IPS DF 19.7 (cell line): Measurements from ENCODE around the gene FGL2.
A peak's percentile ranks its signal among the peaks of the same experiment; 100 is the strongest.
"Not testable (repeated sequence)": the region's sequence is repeated elsewhere in the genome, so short reads cannot be mapped to it uniquely, and the experiment has no call there.

Source experiments
- DNase-seq: peaks from one replicate; pipeline ENCODE4 v3.0.0-alpha.2; 2013; ENCODE audit warnings: low read depth, low spot score

Gene FGL2

DNA sequence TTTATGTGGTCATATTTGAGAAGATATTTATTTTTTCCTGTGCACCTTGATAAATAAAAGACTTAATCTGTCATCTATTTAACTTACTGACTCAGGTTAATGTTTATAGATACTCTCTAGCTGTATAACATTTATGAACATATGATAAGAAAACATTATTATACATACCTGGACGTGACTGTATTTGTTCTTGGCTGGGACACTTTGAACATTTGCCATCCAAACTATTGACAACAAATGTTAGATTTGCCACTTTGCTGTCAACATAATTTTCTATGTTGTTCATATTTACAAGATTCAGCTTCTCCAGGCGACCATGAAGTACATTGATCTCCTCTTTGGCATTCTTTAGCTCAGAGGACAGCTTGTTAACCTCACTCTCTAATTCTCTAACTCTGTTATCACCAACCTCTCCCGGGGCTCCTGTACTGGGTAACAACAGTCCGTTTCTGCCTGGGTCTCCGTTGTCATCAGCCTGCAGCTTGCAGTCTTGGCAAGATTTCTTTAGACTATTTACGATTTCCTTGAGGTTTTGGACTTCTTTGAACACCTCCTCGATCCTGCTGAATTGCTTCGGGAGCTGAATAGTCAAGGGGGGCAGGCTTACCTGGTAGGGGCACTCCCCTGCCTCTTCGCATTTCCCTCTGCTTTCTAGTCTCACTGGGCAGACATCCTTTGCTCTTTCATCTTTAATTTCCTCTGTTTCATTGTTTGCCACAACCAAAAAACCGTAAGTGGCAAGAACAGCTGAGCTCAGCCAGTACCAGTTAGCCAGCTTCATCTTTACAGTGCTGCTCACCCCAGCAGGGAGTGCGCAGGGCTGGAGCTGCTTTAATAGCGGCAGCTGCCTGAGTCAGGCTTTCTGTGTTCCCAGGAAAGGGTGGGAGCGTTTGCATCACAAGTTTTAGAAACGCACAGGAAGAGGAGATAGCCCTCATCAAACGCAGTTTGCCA is at the start of gene FGL2:
FGL2 (minus strand) TSS at position 807 of the 954 bp plus-strand sequence; CDS start at position 781, 26 bp downstream.
- DNase-seq = no peak

DNA sequence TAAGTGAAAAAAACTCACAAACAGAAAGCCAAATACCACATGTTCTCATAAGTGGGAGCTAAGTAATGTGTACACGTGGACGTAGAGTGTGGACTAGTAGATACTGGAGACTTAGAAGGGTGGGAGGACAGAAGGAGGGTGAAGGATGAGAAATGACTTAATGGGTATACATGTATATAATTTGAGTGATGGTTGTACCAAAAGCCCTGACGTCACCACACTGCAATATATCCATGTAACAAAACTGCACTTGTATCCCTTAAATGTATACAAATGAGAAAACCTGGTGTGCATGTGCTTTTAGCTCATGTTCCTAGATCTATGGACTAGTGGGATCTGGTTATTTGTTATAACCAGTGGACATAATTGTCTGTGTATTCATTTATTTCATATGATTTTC is 48.5 kb upstream of the FGL2 start:
- DNase-seq = no peak

GRCh38 chr7:77247206-77247850 is 47.7 kb upstream of the FGL2 start:
- DNase-seq = peak; percentile 42

GRCh38 chr7:77246026-77246640 is 46.5 kb upstream of the FGL2 start:
- DNase-seq = no peak

DNA sequence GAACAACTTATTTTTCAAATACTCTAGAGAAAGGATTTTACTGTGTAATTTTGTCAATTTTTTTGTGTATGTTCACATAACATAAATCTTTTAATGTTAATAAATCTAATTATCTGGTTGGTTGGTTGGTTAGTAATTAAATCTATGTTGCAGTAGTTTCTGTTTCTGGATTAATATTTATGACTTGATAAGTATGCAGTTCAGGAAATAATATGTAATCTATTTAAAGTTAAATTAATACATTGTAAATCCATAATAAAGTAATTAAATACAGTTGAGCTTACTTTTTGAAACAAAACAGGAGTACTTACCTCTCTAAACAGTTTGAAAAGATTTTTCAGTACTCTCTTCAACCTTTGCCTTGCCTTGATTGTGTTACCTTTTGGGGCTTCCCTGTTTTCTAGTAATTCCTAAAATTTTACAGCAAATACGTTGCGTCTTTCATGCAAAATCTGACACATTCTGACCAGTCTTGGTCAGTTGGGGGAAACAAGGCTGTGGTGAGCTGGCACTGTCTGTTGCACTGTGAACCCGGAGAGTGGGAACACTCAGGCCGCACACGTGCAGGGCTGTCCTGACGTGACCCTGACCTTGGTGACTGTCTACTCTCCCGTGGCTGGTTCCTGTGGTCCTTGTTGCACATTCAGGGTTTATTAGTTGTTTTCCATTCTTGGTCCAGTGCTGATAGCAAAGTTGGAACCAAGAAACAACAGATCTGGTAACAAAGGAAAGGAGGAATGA is 45.6 kb upstream of the FGL2 start:
- DNase-seq = no peak

DNA sequence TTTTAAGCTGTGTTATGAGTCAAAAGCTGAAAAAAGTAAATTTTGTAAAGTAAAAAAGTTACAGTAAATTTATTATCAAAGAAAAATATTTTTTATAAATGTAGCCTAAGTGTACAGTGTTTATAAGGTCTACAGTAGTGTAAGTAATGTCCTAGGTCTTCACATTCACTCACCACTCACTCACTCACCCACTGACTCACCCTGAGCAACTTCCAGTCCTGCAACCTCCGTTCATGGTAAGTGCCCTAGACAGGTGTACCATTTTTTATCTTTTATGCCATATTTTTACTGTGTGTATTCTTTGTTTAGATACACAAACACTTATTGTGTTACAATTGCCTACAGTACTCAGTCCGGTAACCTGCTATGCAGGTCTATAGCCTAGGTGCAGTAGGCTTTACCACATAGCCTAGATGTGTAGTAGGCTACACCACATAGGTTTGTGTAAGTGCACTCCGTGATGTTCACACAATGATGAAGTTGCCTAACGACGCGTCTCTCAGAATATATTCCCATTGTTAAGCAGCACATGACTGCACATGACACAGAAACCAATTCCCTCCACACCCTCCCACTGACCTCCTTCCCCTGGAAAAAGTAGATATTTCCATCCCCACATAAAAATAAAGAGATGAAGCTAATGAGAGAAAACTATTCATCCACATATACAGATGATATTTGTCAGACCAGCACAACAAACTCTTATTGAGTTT is 44.8 kb upstream of the FGL2 start:
- DNase-seq = no peak

- DNase-seq = no peak
Measured at GRCh38 chr7:77242554-77242953, 42.9 kb upstream of the FGL2 start.

DNA sequence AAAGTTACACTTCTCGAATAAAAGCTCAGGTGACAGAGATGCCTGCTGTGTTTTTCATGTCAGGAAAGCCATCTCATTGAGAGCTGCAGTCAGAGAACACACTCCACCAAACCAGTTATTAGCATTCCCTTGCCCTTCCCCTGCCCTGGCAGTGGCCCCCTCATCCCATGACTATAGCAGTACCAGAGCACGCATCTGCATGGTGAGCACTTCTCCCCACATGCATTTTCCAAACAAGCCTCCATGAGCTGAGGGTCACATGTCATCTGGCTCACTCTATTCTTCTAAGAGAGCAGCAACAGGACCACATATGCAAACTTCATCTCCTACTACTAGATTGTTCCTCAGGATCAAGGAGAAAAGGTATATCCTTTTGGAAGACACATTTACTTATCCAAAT is 42.4 kb upstream of the FGL2 start:
- DNase-seq = no peak

GRCh38 chr7:77239471-77239870 is 39.9 kb upstream of the FGL2 start:
- no peak for DNase-seq

GRCh38 chr7:77238703-77239136 is 39.1 kb upstream of the FGL2 start:
- no peak for DNase-seq

DNA sequence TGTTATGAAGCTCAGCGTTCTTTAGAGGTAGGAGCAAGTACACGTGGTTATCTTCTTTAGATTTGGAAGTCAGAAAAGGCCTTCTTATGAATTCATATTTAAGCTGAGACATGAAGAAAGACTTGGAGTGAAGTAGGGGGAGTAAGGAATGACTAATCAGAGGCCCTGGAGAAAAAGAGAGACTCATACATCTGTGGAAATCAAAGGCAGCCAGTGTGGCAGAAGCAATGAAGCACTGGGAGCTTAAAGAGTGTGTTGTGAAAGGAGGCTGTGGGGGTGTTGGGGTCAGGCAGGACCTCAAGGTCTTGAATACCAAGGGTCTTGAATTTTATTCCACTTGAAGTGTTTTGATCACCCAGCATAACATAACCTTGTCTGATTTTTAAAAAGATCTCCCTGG is 35.7 kb upstream of the FGL2 start:
- DNase-seq = no peak

GRCh38 chr7:77232467-77232866 is 32.8 kb upstream of the FGL2 start:
- no peak for DNase-seq

DNA sequence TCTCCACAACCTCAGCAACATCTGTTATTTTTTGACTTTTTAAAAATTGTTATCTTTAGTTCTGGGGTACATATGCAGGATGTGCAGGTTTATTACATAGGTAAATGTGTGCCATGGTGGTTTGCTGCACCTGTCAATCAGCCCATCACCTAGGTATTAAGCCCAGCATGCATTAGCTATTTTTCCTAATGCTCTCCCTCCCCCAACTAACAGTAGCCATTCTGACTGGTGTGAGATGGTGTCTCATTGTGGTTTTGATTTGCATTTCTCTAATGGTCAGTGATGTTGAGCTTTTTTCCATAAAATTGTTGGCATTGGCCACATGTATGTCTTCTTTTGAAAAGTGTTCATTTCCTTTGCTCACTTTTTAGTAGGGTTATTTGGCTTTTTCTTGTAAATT is 29.2 kb upstream of the FGL2 start:
- not testable (repeated sequence) for DNase-seq

GRCh38 chr7:77226357-77226839 is 26.8 kb upstream of the FGL2 start:
- no peak for DNase-seq

DNA sequence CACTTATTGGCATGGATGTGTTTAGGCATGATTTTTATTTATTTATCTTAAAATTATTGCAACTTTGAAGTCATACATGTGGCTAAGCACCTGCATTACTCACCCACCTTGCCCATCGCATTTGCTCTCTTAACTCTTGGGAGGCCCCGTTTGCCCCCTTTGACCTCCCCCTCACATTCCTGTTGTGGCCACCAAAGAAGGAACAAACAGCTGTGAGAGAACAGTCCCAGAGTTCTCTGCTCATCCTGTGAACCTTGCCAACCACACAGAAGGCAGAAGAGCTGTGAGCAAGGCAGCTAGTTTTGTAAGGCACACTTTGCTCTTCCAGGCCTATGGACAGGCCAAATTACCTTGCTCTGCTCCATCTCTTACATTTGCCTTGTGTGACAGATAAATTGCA is 23.6 kb upstream of the FGL2 start:
- DNase-seq = no peak

DNA sequence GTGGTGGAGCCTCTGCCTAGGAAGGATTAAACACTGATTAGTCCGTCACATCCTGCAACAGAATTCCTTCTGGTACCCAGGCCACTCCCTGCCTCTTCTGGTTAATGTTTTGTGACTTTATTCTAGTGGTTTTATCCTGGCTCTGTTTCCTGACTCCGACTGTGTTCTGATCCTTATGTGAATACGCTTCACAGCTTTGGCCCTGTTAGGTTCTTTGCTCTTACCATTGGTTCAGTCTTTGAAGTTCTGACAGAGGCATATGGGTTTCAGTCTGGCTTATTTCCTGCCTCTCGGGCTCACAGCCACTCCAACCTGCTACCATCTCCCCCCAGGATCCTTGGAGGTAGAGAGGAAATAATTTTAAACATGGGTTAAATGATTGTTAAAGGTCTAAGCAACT is 23.2 kb upstream of the FGL2 start:
- DNase-seq = no peak

DNA sequence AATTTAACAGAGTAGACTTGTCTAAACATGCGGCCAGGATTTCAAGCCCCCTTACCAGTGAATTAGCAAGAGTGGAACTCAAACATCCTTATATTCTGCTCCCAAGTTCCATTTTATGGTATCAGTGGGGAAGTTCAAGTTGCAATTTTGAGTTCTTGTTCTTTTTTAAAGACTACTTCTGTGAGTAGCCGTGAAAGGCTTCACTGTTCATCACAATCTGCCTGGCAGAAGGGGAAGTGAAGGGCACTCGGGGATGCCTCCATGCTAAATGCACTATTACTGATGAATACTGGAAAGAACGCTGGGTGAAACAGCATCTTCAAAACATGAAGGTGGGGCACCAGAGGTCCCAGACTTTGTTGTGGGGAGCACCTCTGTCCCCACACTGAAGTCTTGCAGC is 22.4 kb upstream of the FGL2 start:
- no peak for DNase-seq

GRCh38 chr7:77219701-77220331 is 20.2 kb upstream of the FGL2 start:
- DNase-seq = not testable (repeated sequence)

GRCh38 chr7:77217474-77218185 is 18.0 kb upstream of the FGL2 start:
- DNase-seq = no peak
